Neuronal stem cell (in vitro differentiated cells): ENCODE data around the gene DAPK1.

Experiments
- DNase-seq: peaks from one replicate; pipeline ENCODE4 v3.0.0-alpha.2; 2013; ENCODE audit warnings: low spot score
- H2AFZ ChIP-seq: one replicate; pipeline ENCODE4 v1.6.1; 2013; ENCODE audit warnings: mild to moderate bottlenecking, low read length, inconsistent platforms
- H2AK5ac ChIP-seq: 2 replicates; pipeline ENCODE4 v1.6.1; 2013; ENCODE audit warnings: low read depth, mild to moderate bottlenecking, inconsistent platforms, low read length, moderate library complexity, mixed read lengths
- H2BK120ac ChIP-seq: 2 replicates; pipeline ENCODE4 v1.6.1; 2013; ENCODE audit warnings: low read depth, mild to moderate bottlenecking, inconsistent platforms, low read length, moderate library complexity, mixed read lengths
- H2BK12ac ChIP-seq: one replicate; pipeline ENCODE4 v1.6.1; 2013; ENCODE audit warnings: low read length, inconsistent platforms
- H2BK15ac ChIP-seq: 2 replicates; pipeline ENCODE4 v1.6.1; 2013; ENCODE audit warnings: mild to moderate bottlenecking, low read length, inconsistent platforms, mixed read lengths
- H2BK5ac ChIP-seq: one replicate; pipeline ENCODE4 v1.6.1; 2013; ENCODE audit warnings: inconsistent platforms, mild to moderate bottlenecking, low read length, moderate library complexity
- H3K14ac ChIP-seq: one replicate; pipeline ENCODE4 v1.6.1; 2013; ENCODE audit warnings: low read length, inconsistent platforms
- H3K18ac ChIP-seq: 2 replicates; pipeline ENCODE4 v1.6.1; 2013; ENCODE audit warnings: low read length, inconsistent platforms
- H3K23ac ChIP-seq: 2 replicates; pipeline ENCODE4 v1.6.1; 2013; ENCODE audit warnings: low read depth, mild to moderate bottlenecking, mixed read lengths, low read length, inconsistent platforms; ENCODE audit not compliant: poor library complexity
- H3K27ac ChIP-seq: replicated peaks from 3 replicates; pipeline ENCODE4 v1.5.1; 2013; ENCODE audit warnings: low read length, inconsistent platforms
- H3K27me3 ChIP-seq, 3 experiments: 2 replicates each; pipeline ENCODE4 v1.6.1; 2013; ENCODE audit warnings: low read length in 3 of 3, mild to moderate bottlenecking in 2 of 3, inconsistent platforms in 1 of 3, low read depth in 1 of 3, mixed read lengths in 1 of 3, moderate library complexity in 1 of 3; ENCODE audit not compliant: control insufficient read depth in 3 of 3, insufficient read depth in 3 of 3
- H3K36me3 ChIP-seq, 2 donors: replicated peaks in 1 of 2; 2 replicates each; pipeline ENCODE4 v1.6.1; 2013; ENCODE audit warnings: low read length in 2 of 2; ENCODE audit not compliant: control insufficient read depth in 2 of 2, insufficient read depth in 2 of 2
- H3K4ac ChIP-seq: 2 replicates; pipeline ENCODE4 v1.6.1; 2013; ENCODE audit warnings: inconsistent platforms, mild to moderate bottlenecking, low read length, moderate library complexity
- H3K4me1 ChIP-seq, 2 donors: 1 replicate in 1 of 2; 2 replicates in 1 of 2; pipeline ENCODE4 v1.6.1; 2013; ENCODE audit warnings: low read length in 2 of 2, low read depth in 1 of 2; ENCODE audit not compliant: control insufficient read depth in 2 of 2, insufficient read depth in 1 of 2
- H3K4me2 ChIP-seq: one replicate; pipeline ENCODE4 v1.6.1; 2013; ENCODE audit warnings: mild to moderate bottlenecking, low read length, inconsistent platforms; ENCODE audit not compliant: insufficient read depth, poor library complexity, severe bottlenecking
- H3K4me3 ChIP-seq, 2 donors: 2 replicates each; pipeline ENCODE4 v1.5.1; 2013; ENCODE audit warnings: low read length in 2 of 2, mild to moderate bottlenecking in 2 of 2, inconsistent platforms in 1 of 2, moderate library complexity in 1 of 2
- H3K79me1 ChIP-seq: one replicate; pipeline ENCODE4 v1.6.1; 2013; ENCODE audit warnings: low read depth, mild to moderate bottlenecking, inconsistent platforms, low read length, moderate library complexity
- H3K9ac ChIP-seq: one replicate; pipeline ENCODE4 v1.6.1; 2013; ENCODE audit warnings: mild to moderate bottlenecking, low read depth, low read length, inconsistent platforms; ENCODE audit not compliant: poor library complexity
- H3K9me3 ChIP-seq, 2 donors: replicated peaks in 1 of 2; 2 replicates each; pipeline versions ENCODE3 to v1.6.1; 2013; ENCODE audit warnings: low read length in 2 of 2, mild to moderate bottlenecking in 2 of 2, inconsistent platforms in 1 of 2, low read depth in 1 of 2, mixed read lengths in 1 of 2, moderate library complexity in 1 of 2; ENCODE audit not compliant: control insufficient read depth in 2 of 2, insufficient read depth in 1 of 2
- H4K8ac ChIP-seq: one replicate; pipeline ENCODE4 v1.6.1; 2013; ENCODE audit warnings: low read depth, mild to moderate bottlenecking, inconsistent platforms, low read length, moderate library complexity
- H4K91ac ChIP-seq: one replicate; pipeline ENCODE4 v1.6.1; 2013; ENCODE audit warnings: low read length, low read depth, mild to moderate bottlenecking, inconsistent platforms; ENCODE audit not compliant: poor library complexity
- WGBS, 2 donors: extraction: QIAGEN DNeasy Blood & Tissue Kit; methylation state at CpG; one replicate each; pipeline ENCODE4 v1.1.7; 2013; ENCODE audit warnings: missing lambda C conversion rate in 2 of 2, mixed read lengths in 1 of 2; ENCODE audit not compliant: insufficient read length in 2 of 2, insufficient replicate concordance in 1 of 2; ENCODE audit errors: extremely low coverage in 2 of 2; 5-methylcytosine and 5-hydroxymethylcytosine counted together

The DAPK1 gene

GRCh38 chr9:87614397-87614796, 116.7 kb downstream of the DAPK1 start:
- peak overlapping the region; percentile 19 for H4K8ac ChIP-seq

GRCh38 chr9:87615136-87615535, 117.5 kb downstream of the DAPK1 start:
- H3K9ac ChIP-seq = no peak overlapping the region
- H4K91ac ChIP-seq = no peak overlapping the region
- peaks cover 0 to 91% of the 10 kb centered on the region in 2 donors for H3K36me3 ChIP-seq
- H2AK5ac ChIP-seq = no peak overlapping the region
- H3K27ac ChIP-seq = no peak overlapping the region
- H2BK15ac ChIP-seq = no peak overlapping the region
- peaks cover 9 to 21% of the 10 kb centered on the region in 2 donors for H3K4me1 ChIP-seq
- no peak overlapping the region for H3K4ac ChIP-seq
- H2BK120ac ChIP-seq = no peak overlapping the region
- H2AFZ ChIP-seq = no peak overlapping the region
- H4K8ac ChIP-seq = no peak overlapping the region
- H3K4me2 ChIP-seq = no peak overlapping the region
- H2BK5ac ChIP-seq = no peak overlapping the region
- H3K23ac ChIP-seq = no peak overlapping the region
- H3K79me1 ChIP-seq = no peaks in the 10 kb centered on the region
- H3K27me3 ChIP-seq = no peaks in the 10 kb centered on the region
- no peak for DNase-seq
- peaks cover 2 to 4% of the 10 kb centered on the region in 2 donors for H3K9me3 ChIP-seq
- WGBS, 2 donors = no CpG with 5 or more reads among the region's 6 CpGs
- H2BK12ac ChIP-seq = no peak overlapping the region
- H3K18ac ChIP-seq = no peak overlapping the region
- no peak overlapping the region for H3K4me3 ChIP-seq
- no peak overlapping the region for H3K14ac ChIP-seq

More at GRCh38 chr9:87614397-87614796, 116.7 kb downstream of the DAPK1 start:
- Histone ChIP-seq H3K18ac (peak overlapping the region; percentile 35), H3K4ac (no peak overlapping the region), H3K27me3 (no peaks in the 10 kb centered on the region), H3K9ac (no peak overlapping the region), H2BK12ac (no peak overlapping the region), H2AFZ (no peak overlapping the region), H2BK15ac (no peak overlapping the region), H2BK5ac (no peak overlapping the region), H3K4me3 (no peak overlapping the region), H3K14ac (no peak overlapping the region), H3K4me2 (no peak overlapping the region), H2BK120ac (no peak overlapping the region), H3K27ac (no peak overlapping the region), H3K36me3 (peaks cover 0 to 93% of the 10 kb centered on the region in 2 donors), H2AK5ac (peak overlapping the region; percentile 36), H3K23ac (no peak overlapping the region), H4K91ac (no peak overlapping the region), H3K9me3 (peaks cover 2 to 4% of the 10 kb centered on the region in 2 donors), H3K4me1 (peaks cover 10 to 15% of the 10 kb centered on the region in 2 donors), H3K79me1 (no peaks in the 10 kb centered on the region)
- WGBS, 2 donors = no CpG with 5 or more reads among the region's 7 CpGs
- no peak for DNase-seq

GRCh38 chr9:87615547-87616148, 118.0 kb downstream of the DAPK1 start:
- Histone ChIP-seq H3K9me3 (peaks cover 2 to 4% of the 10 kb centered on the region in 2 donors), H3K4ac (no peak overlapping the region), H3K27me3 (no peaks in the 10 kb centered on the region), H3K27ac (peak overlapping the region; percentile 25), H3K14ac (no peak overlapping the region), H3K4me1 (peaks cover 4 to 23% of the 10 kb centered on the region in 2 donors), H2BK15ac (no peak overlapping the region), H3K36me3 (peaks cover 0 to 86% of the 10 kb centered on the region in 2 donors), H4K91ac (no peak overlapping the region), H3K79me1 (no peaks in the 10 kb centered on the region), H2AK5ac (no peak overlapping the region), H3K4me2 (no peak overlapping the region), H4K8ac (no peak overlapping the region), H3K9ac (no peak overlapping the region), H3K23ac (no peak overlapping the region), H3K18ac (no peak overlapping the region), H2AFZ (no peak overlapping the region), H3K4me3 (no peak overlapping the region), H2BK120ac (no peak overlapping the region), H2BK12ac (no peak overlapping the region), H2BK5ac (no peak overlapping the region)
- WGBS, 2 donors = no CpG with 5 or more reads among the region's 6 CpGs
- no peak for DNase-seq

GRCh38 chr9:87618226-87618625, 120.6 kb downstream of the DAPK1 start:
- no CpG with 5 or more reads among the region's 2 CpGs for WGBS, 2 donors
- H4K91ac ChIP-seq = no peak overlapping the region
- no peak overlapping the region for H3K27ac ChIP-seq
- H2BK15ac ChIP-seq = no peak overlapping the region
- no peak overlapping the region for H3K4me3 ChIP-seq
- H3K9ac ChIP-seq = no peak overlapping the region
- peaks cover 0 to 72% of the 10 kb centered on the region in 2 donors for H3K36me3 ChIP-seq
- H2AFZ ChIP-seq = no peak overlapping the region
- H3K14ac ChIP-seq = no peak overlapping the region
- H2BK12ac ChIP-seq = no peak overlapping the region
- H2BK5ac ChIP-seq = no peak overlapping the region
- H3K18ac ChIP-seq = no peak overlapping the region
- no peaks in the 10 kb centered on the region for H3K27me3 ChIP-seq
- H3K79me1 ChIP-seq = peaks cover 2% of the 10 kb centered on the region
- no peak overlapping the region for H2AK5ac ChIP-seq
- H2BK120ac ChIP-seq = no peak overlapping the region
- DNase-seq = no peak
- no peak overlapping the region for H3K23ac ChIP-seq
- H3K4me2 ChIP-seq = no peak overlapping the region
- H3K4me1 ChIP-seq = peaks cover 4 to 20% of the 10 kb centered on the region in 2 donors
- peaks cover 2 to 4% of the 10 kb centered on the region in 2 donors for H3K9me3 ChIP-seq
- no peak overlapping the region for H4K8ac ChIP-seq
- no peak overlapping the region for H3K4ac ChIP-seq
